Measurements from ENCODE around the gene HNRNPUL1. TPM values are rescaled to one million over a fixed set of nuclear protein-coding genes. Genes with fewer than 3 reads are reported as not detected.

HNRNPUL1 gene
- total RNA-seq, 1 experiment from 2014 or later: 70.9 TPM

DNA sequence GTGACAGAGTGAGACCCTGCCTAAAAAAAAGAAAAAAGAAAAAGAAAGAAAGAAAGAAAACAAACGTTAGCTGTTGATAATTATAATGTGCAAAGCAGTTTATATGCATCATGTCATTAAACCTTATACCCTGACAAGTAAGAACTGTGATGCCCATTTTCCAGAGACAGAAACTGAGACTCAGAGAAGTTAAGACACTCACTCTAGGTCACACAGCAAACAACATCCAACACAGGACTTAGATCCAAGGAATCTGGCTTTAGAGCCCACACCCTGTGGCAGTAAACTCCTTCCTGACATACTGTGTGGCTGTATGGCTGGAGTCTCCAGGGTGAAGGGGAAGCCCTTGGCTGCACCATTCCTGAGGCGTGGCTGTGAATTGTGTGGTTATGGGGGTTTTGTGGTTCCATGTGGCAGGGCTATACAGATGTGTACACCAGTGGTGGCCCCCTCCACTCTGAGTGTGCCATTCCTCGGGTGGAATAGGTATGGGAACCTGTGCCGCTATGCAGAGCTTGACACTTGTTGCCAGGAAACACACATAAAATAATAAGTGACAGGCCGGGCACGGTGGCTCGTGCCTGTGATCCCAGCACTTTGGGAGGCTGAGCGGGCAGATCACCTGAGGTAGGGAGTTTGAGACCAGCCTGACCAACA is 29.5 kb upstream of the HNRNPUL1 start:
- DNase-seq (ENCODE audit: low spot score): no peak

DNA sequence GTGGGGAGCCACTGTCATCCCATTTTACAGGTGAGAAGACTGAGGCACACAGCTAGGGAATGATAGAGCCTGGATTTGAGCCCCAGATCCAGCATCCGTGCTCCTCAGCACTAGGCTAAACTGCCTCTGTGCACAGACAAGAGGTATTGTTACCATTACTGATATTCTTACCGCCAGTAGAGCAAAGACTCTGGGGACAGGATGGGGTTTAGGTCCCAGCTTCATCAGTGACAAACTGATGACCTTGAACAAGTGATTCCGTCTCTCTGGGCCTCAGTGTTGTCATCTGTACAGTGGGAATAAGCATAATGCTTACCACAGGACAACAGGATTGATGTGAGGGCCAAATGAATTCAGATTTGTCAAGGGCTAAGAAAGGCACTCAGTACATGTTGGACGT is 28.7 kb upstream of the HNRNPUL1 start:
- no peak for DNase-seq (ENCODE audit: low spot score)

DNA sequence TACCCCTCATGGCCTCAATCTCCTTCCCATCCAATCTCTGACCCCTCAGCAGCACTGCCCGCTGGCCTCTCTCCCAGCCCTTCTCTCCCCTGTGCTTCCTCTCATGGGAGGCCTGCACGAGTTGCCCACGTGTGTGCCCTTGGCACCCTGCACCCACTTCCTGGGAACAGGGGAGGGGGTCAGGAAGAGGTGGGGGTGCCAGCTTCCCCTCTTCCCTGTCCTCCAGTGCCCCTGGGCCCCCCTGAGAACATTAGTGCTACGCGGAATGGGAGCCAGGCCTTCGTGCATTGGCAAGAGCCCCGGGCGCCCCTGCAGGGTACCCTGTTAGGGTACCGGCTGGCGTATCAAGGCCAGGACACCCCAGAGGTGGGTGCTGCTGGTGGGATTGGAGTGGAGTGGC is 25.9 kb upstream of the HNRNPUL1 start:
- no peak for DNase-seq (ENCODE audit: low spot score)

DNA sequence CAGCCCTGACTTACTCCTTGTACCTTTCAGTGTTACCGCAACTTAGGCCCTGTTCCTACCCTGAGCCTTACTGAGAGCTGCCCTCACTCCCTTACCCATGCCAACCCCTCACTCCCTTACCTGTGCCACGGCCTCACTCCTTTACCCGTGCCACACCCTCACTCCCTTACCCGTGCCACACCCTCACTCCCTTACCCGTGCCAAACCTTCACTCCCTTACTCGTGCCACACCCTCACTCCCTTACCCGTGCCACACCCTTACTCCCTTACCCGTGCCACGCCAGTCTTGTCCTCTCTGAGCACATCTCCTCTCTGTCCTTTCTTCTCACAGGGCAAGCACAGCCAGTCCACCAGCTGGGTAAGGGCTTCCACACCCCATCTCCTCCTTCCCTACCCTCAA is 24.8 kb upstream of the HNRNPUL1 start:
- DNase-seq (ENCODE audit: low spot score): no peak

DNA sequence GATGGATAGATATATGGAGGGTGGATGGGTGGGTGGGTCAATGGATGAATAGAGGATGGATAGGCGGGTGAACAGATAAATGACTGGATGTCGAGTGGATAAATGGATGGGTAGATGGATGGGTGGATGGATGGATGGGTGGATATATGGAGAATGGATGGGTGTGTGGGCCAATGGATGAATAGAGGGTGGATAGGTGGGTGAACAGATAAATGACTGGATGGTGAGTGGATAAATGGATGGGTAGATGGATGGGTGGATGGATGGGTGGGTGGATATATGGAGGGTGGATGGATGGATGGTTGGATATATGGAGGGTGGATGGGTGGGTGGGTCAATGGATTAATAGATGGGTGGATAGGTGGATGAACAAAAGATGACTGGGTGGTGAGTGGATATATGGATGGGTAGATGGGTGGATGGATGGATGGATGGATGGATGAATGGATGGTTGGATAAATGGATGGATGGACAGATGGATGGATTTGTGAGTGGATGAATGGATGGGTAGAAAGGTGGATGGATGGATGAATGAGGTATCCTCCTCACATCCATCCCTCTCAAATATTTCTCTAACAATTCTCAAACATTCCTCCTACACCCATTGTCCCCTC is 24.1 kb upstream of the HNRNPUL1 start:
- DNase-seq (ENCODE audit: low spot score): no peak

DNA sequence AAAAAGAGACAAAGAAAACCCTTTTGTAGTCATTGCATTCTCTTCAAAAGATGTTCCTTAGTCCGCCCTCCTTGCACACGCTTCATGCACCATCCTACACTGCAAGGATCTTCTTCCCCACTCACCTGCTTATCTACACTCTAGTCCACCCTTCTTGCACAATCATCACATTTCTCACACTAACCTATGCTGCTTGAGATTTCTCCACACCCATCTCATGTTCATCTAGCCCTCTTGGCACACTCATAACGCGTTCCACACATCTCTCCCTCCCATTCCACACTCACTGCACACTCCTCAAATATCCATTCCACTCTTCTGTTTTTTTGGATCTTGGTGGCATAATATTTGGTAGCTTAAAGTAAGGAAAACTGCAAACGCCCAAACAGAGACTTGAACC is 22.3 kb upstream of the HNRNPUL1 start:
- no peak for DNase-seq (ENCODE audit: low spot score)

DNA sequence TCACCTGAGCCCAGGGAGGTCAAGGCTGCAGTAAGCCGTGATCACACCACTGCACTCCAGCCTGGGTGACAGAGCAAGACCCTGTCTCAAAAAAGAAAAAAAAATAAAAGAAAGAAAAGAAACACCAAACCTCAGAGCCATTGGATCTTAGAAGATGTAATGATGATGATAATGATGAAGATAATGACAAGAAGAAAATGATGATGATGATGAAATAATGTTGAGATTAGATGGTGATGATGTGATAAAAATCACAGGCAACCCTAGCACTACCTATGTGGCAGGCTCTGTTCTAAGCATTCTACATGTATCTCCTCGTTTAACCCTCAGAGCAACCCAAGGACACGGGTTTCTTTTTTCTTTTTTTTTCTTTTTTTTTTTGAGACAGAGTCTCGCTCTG is 20.1 kb upstream of the HNRNPUL1 start:
- no peak for DNase-seq (ENCODE audit: low spot score)

DNA sequence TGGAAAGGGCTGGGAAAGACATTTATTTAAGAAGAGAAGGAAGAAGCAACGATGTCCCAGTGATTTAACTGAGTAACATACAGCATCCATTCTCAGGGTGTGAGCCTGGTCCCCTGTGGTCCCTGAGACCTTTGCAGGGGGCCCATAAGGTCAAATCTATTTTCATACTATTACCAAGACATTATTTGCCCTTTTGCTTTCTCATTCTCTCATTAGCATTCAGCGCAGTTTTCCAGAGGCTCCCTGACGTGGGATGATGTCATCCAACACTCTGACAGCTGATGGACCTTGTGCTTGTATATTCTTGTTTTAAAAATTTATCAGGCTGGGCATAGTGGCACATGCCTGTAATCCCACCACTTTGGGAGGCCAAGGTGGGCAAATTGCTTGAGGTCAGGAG is 18.3 kb upstream of the HNRNPUL1 start:
- no peak for DNase-seq (ENCODE audit: low spot score)

DNA sequence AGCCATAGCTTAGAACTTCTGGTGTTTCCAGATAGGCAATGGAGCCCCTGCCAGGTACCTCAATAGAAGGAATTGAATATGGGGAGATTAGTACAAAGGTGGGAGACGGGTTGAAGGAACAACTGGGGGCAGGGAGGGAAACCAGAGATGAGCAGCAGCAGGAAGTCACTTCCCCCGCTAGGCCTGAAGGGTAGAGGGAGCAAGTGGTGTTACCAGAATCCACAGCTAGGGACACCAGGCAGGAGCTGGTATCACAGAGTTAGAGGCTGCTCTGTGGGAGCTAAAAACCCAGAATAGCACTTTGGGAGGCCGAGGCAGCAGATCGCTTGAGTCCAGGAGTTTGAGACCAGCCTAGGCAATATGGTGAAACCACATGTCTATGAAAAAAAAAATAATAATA is 15.3 kb upstream of the HNRNPUL1 start:
- no peak for DNase-seq (ENCODE audit: low spot score)

DNA sequence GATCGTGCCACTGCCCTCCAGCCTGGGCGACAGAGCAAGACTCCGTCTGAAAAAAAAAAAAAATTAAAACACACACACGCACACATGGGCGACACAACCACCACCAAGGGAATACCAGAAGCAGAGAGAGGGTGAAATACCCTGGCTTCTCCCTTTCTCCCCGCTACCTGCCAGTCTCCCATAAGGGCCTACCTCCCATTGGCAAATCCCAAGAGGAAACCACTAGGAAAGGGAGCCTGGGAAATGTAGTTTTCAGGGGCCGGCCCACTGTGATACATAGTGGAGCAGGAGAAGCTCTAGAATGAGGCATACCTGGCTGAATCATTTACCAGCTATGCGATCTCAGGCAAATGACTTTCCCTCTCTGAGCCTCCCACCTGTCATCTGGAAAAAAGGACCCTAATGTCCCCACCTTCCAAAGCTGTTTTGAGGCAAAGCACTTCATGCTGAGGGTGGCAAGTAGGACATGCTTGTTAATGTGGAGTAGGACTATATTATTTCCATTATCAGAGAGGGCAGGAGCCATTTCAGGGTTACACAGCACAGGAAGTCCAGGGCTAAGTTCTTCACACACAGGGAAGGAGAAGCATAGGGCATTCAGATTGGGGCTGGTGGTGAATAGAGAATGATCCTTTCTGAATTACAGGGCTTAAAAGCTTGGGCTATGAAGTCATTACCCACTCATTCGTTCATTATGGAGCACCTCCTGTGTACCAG is 14.3 kb upstream of the HNRNPUL1 start:
- no peak for DNase-seq (ENCODE audit: low spot score)

DNA sequence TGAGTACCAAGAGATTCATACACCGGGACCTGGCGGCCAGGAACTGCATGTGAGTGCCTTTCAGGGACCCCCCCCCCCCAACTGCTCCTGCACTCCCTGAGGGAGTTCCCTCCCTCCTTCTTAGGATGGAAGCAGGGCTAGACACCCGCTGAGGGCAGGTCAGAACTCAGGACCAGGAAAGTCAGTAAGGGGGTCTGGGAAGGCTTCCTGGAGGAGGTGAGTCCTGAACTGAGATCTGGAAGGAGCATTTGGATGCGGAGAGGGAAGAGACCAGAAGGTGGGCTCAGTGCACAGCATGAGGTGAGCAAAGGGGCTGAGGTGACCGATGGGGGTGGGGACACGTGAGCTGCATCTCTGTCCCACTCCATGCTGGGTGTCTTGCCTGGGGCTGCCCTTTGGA is 10.5 kb upstream of the HNRNPUL1 start:
- DNase-seq (ENCODE audit: low spot score): no peak

DNA sequence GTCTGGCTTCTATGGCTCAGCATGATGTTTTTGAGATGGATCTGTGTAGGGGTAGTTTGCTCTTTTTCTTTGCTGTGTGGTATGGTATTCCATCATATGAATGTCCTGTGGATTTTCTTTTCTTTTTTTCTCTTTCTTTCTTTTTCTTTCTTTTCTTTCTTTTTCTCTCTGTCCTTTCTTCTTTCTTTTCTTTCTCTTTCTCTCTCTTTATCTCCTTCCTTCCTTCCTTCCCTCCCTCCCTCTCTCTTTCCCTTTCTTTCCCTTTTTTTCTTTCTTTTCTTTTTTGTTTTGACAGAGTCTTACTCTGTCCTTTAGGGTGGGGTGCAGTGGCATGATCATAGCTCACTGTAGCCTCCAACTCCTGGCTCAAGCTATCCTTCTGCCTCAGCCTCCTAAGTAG is 9.0 kb upstream of the HNRNPUL1 start:
- DNase-seq (ENCODE audit: low spot score): no peak

DNA sequence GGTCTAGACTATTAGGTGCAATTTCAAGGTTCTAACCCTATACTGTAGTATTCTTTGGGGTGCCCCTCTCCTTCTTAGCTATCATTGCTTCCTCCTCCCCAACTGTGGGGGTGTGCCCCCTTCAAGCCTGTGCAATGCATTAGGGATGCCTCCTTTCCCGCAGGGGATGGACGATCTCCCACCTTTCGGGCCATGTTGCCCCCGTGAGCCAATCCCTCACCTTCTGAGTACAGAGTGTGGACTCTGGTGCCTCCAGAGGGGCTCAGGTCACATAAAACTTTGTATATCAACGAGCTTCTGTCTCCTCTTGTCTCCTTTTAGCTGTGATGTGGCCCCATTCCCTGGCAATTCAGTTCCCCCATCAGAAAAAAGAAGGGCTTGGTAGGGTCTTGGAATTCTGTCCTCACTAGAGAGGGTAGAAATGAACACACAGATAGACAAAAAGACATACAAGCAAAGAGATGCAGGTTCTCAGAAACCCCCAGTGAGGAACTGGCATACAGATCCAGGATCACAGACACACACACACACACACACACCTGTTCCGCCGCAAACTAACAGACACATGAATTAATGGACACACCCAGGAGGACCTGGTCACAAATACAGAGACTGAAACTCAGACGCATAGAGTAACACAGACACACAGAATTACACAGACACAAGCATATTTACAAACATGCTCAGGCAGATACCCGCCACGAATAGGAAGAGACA is 2.5 kb upstream of the HNRNPUL1 start:
- no peak for DNase-seq (ENCODE audit: low spot score)

DNA sequence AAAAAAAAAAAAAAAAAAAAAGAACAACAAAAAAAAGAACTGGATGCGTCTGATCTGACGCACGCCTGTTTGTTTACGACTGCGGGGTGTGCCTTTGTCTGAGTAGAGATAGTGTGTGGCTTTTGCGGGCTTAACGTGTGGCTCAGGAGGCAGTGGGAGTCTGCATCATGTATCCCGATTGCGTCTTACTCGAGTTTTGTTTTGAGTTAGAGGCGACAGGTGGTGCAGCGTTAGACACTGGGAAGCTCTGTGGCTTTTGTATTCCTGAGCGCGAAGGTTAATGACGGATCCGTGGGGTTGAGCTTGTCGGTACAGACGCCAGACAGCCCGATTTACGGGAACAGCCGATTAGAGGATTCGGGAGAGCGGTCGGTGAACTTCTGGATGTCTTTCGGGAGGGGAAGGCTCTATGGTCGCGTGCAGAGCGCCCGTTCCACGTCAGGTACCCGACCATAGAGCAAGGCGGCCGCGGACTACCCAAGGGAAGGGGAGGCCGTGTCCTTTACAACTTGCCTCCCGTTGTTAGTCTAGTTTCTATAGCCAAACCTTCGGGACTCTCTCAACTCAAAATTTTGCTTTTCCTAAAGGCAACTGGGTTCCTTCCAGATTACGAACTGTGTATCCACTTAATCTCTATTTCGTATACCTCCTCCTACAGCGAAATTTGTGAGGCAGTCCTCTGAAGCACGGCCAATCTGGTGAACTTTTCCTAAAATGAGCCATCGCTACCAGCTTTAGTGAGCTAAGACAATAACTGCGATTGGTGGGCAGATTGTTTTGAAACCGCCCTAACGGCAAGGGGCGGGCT is 926 bp upstream of the HNRNPUL1 start:
- DNase-seq (ENCODE audit: low spot score): peak; percentile 35

DNA sequence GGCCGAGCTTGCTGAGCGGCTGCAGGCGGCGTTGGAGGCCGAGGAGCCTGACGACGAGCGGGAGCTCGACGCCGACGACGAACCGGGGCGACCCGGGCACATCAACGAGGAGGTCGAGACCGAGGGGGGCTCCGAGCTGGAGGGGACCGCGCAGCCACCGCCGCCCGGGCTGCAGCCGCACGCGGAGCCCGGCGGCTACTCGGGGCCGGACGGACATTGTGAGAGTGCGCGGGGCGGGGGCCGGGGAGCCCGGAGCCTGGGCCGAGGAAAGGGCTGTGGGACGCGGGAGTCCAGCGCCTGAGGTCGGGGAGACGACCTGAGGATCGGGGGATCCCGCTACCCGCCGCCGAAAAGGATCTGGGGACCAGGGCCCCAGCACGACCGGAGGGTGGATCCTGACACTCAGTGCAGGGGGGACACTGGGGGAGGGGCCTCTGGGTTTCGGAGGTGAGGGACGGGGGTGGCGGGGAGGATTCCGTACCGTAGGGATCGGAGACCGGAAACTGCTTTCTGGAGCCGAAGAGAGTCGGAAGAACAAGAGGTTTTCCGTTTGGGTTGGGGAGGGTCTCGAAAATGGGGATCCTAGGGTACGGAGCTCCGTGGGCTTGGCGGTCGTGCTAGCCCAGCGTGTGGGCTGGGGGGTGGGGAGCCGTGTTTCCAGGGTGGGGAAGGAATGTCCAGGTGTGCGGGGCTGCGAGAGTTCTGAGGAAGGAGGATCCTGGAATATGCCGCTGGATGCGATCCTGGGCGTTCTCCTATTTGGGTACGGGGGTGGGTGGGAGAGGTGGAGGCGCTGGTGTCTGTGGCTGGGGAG is 616 bp downstream of the HNRNPUL1 start:
- peak; percentile 32 for DNase-seq (ENCODE audit: low spot score)

DNA sequence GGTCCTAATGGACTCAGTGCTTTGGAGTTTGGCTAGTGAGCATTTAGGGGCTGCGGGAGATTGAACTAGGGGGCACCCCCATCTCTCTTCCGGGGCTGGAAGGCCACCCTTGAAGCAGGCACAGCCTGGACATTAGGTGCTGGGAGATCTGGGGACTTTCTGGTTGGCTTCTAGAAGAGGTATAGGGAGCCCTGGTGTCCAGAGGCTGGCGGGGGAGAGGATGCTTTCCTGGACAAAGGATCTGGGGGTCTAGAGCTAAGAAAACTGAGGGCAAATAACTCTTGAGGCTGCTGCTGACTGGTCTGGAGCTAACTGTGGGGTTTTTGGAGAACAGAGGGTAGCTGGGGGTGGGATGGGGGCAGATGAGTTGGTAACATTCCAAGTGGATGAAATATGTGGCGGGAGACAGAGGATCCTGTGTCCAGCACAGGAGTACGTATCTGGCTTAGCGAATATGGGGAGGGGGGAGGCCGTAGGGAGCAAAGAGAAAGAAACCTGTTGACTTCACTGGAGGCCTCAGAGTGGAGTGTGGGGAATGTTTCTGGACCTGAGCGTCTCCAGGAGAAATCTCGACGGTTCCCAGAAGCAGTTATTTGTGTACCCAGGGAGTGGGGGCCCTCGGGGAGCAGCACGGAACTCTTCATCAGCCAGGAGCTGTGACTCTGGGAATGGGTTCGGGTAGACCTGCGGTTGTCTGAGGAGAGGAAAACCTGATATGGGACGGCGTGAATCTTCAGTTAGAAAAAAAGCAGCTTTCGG is 1.4 kb downstream of the HNRNPUL1 start:
- DNase-seq (ENCODE audit: low spot score): no peak

DNA sequence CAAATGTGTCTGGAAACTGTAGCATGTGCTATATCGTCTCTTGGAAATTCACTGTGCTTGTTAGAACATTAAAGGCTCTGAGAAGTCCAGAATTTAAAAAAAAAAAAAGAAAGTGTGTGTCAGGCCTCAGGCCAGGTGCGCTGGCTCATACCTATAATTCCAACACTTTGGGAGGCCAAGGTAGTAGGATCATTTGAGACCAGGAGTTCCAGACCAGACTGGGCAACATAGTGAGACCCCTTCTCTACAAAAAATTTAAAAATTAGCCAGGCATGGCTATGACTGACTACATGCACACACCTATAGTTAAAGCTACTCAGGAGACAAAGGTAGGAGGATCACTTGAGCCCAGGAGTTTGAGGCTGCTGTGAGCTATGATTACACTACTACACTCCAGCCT is 4.9 kb downstream of the HNRNPUL1 start:
- DNase-seq (ENCODE audit: low spot score): no peak

DNA sequence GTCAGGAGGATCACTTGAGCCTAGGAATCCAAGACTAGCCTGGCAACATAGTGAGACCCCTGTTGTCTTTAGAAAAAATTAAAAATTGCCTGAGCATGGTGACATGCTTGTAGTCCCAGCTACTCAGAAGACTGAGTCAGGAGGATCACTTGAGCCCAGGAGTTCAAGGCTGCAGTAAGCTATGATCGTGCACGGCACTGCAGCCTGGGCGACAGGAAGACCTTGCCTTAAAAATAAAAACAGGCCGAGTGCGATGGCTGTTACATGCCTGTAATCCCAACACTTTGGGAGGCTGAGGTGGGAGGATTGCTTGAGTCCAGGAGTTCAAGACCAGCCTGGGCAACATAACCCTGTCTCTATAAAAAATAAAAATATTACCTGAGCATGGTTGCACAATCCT is 5.4 kb downstream of the HNRNPUL1 start:
- DNase-seq (ENCODE audit: low spot score): no peak

DNA sequence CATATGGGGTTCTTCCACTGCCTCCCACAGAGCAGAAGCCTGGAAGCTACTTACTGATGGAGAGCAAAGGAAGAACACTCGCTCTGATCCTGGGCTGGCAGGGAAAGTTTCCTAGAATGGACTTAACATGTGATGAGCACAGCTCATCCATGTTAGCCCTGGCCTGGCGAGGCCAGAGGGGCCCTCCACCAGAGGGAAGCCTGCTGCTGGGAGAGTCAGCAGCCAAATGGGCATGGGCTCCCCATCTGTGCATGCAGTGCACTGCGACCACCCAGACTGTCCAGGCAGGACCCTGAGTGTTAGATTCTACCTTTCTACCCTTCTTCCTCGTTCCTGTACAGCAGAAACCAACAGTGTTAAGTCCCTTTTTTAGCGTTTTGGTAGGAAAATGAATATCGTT is 8.9 kb downstream of the HNRNPUL1 start:
- DNase-seq (ENCODE audit: low spot score): no peak

DNA sequence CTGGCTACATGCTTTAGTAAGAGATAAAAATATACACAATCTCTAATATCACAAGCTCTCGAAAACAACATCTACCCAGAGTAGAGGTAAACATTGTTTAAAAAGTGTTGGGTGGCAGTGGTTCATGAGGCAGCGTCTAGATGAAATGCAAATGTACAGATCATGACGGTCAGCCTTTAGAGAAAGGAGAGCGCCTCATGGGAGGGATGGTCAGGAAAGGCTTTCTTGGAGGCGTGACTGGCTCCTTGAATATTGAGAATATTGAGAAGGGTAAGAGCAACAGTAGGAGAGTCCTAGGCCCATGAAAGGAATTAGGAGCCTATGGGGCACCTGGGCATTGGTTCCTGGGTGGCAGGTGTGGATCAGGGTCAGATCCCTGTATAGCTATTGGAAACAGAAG is 10.6 kb downstream of the HNRNPUL1 start:
- DNase-seq (ENCODE audit: low spot score): no peak

Measured in H4 (cell line).